GM21390 (cell line): ENCODE measurements around the gene IL17RA.
"Not testable (repeated sequence)": the region's sequence is repeated elsewhere in the genome, so short reads cannot be mapped to it uniquely, and the experiment has no call there.

Experiments used
- ATAC-seq: cut with Tn5 transposase; IDR thresholded peaks from one replicate; pipeline ENCODE4 v1.9.1; 2021; ENCODE audit not compliant: unreplicated experiment

The IL17RA gene

DNA sequence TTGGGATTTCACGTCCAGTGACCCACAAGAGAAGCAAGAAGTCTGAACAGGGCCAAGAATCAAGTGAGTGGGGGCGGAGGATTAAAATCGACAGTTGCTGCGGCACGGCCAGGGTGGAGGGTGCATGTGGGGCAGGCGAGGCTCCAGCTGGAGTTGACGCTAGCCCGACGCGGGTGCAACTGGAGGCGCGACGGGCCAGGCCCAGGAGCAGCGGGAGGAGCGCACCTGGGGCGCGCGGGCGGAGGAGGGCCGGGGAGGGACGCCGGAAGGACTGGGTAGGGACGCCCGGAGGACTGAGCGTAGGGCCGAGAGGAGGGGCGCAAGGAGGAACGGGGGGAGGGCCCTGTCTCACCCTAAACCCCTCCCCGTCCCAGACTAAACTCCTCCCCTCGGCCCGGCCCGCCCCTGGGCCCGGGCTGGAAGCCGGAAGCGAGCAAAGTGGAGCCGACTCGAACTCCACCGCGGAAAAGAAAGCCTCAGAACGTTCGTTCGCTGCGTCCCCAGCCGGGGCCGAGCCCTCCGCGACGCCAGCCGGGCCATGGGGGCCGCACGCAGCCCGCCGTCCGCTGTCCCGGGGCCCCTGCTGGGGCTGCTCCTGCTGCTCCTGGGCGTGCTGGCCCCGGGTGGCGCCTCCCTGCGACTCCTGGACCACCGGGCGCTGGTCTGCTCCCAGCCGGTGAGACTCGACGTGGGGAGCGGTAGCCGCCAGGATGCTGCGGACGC, at the start of gene IL17RA:
IL17RA (plus strand) TSS at position 447 of the 723 bp plus-strand sequence; CDS start at position 539, 92 bp downstream.
- ATAC-seq, result peak; percentile 87

- no peak for ATAC-seq
Measured at GRCh38 chr22:17035246-17035645, 49.6 kb upstream of the IL17RA start.

DNA sequence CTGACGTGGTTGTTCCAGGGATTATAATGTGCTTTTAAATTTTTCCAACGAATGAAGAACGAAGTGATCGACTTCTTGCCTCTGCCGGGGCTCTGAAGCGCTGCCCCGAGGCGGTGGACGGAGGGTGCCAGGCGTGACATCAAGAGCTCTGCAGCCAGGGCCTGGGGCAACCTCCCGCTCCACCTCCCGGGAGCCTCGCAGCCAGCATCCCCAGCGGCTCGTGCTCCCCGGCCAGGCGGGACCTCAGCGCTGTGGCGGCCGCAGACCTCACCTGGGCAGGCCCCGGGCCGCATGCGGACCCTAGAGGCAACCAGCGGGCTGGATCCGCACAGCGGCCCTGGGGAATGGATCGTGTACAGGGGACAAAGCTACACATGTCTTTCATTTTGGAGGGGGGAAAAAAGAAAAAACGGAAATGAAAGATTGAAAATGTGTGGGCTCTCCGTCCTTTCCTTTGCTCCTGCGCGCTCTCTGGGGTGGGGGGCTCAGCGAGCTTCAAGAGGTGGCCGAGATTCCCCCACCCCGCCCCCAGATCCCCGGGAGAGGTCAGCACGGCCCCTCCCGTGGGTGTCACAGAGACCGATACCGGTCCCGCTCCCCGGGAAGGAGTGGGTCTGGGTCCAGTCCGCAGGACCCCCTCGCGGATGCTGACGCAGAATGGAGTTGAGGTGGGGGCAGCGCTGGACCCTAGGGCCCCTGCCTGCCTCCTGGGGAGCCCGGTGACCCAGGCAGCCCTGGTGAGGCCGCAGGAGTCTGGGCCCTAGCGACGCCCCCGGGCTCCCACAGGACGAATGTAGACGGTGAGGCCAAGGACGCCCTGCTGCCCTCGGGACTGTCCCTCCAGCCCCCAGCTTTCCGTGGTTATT, 48.6 kb upstream of the IL17RA start:
- not testable (repeated sequence) for ATAC-seq

DNA sequence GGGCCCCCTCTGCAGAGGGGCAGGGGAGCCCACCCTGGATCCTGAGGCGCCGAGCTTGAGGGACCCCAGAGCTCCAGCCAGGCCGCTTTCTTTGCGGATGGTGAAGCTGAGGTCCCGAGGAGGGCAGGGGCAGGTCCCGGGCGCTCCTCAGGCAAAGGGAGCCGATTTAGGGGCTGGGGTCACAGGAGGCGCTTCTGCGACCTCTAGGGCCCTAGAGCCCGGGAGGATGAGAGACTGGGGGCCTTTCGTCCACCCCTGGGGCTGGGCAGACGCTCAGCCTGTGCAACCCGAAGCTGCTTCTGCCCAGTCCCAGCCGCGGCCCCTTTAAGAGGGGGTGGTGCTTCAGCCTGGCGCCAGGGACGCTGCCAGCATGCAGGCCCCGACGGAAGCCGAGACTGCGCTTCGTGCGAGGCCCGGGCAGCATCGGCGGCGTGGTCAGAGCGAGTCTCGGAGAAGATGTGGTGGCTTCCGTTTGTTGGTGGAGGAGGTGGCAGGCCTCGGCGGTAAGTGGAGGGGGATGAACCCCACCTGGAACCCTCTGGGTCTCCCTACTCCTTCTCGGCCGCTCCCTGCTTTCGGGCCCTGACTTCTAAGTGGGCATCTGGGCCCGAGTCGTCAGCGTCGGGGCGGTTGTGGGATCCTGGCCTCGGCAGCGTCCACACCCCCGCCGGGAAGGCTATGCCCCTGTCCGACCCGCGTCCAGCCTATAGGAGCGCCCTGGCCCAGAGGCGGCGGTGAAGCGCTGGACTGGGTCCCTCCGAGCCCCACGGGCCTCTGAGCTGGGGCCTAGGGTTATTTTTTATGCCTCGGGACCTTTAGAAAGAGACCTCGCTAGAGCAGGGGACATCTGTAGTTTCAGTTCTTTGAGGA, 47.7 kb upstream of the IL17RA start:
- not testable (repeated sequence) for ATAC-seq

DNA sequence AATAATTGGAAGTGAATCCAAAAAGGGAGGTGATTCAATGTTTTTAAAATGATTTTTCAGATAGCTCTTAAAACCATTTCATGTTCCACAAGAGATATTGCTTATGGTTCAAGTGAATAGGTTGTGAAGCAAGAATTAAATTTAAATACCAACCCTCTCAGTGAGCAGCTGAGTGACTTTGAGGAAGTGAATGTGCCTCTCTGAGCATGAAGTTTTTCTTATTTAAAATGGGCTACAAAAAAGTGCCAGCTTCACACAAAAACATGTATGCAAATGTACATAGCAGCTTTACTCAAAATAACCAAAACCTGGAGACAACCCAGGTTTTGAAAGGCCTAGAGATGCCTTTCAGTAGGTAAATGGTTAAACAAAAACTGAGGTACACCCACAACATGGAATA, 41.3 kb upstream of the IL17RA start:
- ATAC-seq, result no peak

- no peak for ATAC-seq
Measured at GRCh38 chr22:17046566-17047348, 38.0 kb upstream of the IL17RA start.

- ATAC-seq, result no peak
Measured at GRCh38 chr22:17047656-17048055, 37.1 kb upstream of the IL17RA start.

DNA sequence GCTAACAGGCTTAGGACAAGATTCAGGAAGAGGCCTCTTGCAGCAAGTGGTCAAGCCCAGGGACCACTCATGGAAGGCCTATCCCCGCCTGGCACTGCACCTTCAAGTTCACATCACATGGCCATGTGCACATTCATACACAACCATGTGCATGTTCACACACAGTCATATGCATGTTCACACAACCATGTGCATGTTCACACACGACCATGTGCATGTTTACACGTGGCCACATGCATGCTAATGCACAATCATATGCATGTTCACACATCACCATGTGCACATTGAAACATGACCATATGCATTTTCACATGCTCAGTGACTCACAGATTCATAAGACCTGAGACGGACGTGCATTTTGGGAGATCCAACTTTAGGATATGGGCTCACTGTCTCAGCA, 28.7 kb upstream of the IL17RA start:
- ATAC-seq, result no peak

DNA sequence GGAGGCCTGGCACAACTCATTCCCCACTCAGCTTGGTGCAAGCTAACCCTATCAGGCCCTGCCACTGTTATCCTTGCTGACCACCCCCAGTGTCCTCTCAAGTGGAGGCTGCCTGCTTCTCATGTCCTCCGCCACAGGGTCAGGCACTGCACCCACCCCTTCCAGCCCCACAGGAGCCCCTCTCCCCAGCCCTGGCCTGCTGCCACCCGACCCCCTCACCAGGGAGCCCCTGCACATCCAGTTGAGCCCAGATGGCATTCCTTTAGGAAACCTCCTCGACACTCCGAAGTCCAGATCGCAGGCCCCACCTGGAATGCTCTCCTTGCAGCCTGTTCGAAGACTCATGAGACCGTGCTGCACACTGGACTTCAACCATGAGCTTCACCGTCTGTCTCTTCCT, 28.0 kb upstream of the IL17RA start:
- no peak for ATAC-seq

DNA sequence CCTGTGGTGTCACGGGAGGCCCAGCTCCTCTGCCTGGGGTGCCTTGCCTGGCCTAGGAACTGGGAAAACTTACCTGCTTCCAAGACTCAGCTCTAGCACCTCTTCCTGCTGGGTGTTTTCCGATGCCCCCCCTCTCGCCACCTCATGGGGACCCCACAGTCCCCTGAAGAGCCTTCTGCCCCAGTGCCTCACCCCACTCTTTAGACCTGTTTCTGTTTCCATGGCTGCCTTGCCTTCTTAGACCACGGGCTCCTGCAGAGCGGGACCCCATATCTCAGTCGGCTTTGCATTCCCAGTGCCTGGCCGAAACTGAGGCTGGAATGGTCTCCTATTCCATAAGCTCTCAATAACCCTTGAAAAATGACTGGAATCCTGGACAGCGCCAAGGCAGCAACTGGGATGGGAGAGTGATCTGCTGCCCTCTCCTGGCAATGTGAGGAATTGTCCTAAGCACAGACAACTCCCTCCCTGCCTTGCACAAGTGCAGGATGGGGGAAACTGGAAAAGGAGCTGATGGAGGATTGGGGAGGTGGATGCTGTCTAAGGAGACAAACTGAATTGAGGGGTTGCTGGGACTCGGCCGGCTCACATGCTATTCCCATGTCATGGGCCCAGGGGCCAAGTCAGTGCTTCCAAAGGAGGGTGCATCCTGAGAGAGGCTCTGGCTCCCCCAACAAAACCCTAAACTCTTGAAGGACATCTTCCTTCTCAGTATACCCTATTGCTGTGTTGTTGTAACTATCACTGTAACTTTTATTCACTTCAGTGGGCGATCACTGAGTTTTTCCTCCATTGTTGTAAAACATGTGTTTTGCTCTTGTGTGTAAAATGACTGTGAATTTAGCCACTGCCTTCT, 26.6 kb upstream of the IL17RA start:
- no peak for ATAC-seq

- no peak for ATAC-seq
Measured at GRCh38 chr22:17060126-17060525, 24.7 kb upstream of the IL17RA start.

GRCh38 chr22:17063411-17064106, 21.2 kb upstream of the IL17RA start:
- no peak for ATAC-seq

- ATAC-seq, result no peak
Measured at GRCh38 chr22:17064498-17065100, 20.2 kb upstream of the IL17RA start.

- ATAC-seq, result no peak
Measured at GRCh38 chr22:17065433-17065832, 19.4 kb upstream of the IL17RA start.

- ATAC-seq, result no peak
Measured at GRCh38 chr22:17072877-17073276, 11.9 kb upstream of the IL17RA start.

DNA sequence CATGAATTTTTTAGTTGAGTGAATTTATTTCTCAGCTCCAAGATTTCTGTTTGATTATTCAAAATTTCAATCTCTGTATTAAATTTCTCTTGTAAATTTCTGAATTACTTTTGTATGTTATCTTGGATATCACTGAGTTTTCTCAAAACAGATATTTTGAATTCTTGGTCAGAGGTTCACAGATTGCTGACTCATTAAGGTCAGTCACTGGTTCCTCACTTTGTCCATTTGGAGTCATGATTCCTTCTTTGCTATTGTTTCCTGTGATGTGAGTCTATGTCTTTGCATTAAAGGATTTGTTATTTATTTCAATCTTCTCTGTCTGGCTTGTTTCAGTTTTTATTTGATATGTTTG, 10.2 kb upstream of the IL17RA start:
- no peak for ATAC-seq

DNA sequence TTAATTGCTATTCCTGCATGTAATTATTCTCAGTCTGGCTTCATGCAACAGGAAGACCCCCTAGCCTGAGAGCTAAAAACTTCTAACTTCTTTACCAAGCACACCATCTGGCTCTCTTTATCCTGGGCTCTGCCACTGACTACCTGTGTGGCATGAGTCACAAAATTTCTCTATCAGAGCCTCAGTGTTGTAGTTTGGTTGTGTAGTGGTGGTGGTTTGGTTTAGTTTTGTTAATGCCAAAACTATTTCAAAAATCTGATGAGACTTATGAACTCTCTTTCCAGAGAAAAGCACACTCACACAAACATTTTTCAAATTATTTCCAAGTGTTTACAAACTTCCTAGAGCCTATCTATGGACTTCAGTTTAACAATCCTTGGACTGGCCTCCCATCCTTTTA, 7.5 kb upstream of the IL17RA start:
- no peak for ATAC-seq

- ATAC-seq, result no peak
Measured at GRCh38 chr22:17079572-17079971, 5.2 kb upstream of the IL17RA start.

- no peak for ATAC-seq
Measured at GRCh38 chr22:17083255-17083654, 1.5 kb upstream of the IL17RA start.
